T-helper 22 cell (primary cell): Measurements from ENCODE around the gene FOLR3.
"Not testable (repeated sequence)": the region's sequence is repeated elsewhere in the genome, so short reads cannot be mapped to it uniquely, and the experiment has no call there.

Experiments used
- DNase-seq: peaks from one replicate; pipeline ENCODE4 v3.0.0-alpha.2; 2020; ENCODE audit warnings: low read depth

The FOLR3 gene

GRCh38 chr11:72162891-72163492 lies 27.5 kb downstream of the FOLR3 start:
- no peak for DNase-seq

GRCh38 chr11:72164187-72164586 lies 28.7 kb downstream of the FOLR3 start:
- not testable (repeated sequence) for DNase-seq

- not testable (repeated sequence) for DNase-seq
Observed at GRCh38 chr11:72169046-72169555, 33.6 kb downstream of the FOLR3 start.

- not testable (repeated sequence) for DNase-seq
Observed at GRCh38 chr11:72169754-72170153, 34.2 kb downstream of the FOLR3 start.

- DNase-seq = not testable (repeated sequence)
Observed at GRCh38 chr11:72172043-72172442, 36.5 kb downstream of the FOLR3 start.

GRCh38 chr11:72173291-72173690 lies 37.8 kb downstream of the FOLR3 start:
- no peak for DNase-seq

GRCh38 chr11:72174302-72175070 lies 39.0 kb downstream of the FOLR3 start:
- no peak for DNase-seq

- no peak for DNase-seq
Observed at GRCh38 chr11:72177656-72178055, 42.1 kb downstream of the FOLR3 start.

GRCh38 chr11:72179049-72179803 lies 43.7 kb downstream of the FOLR3 start:
- DNase-seq = no peak

- DNase-seq = no peak
Observed at GRCh38 chr11:72179804-72180396, 44.4 kb downstream of the FOLR3 start.

- not testable (repeated sequence) for DNase-seq
Observed at GRCh38 chr11:72180892-72181552, 45.5 kb downstream of the FOLR3 start.

- DNase-seq = not testable (repeated sequence)
Observed at GRCh38 chr11:72181553-72181958, 46.0 kb downstream of the FOLR3 start.

- DNase-seq = no peak
Observed at GRCh38 chr11:72188267-72188666, 52.7 kb downstream of the FOLR3 start.
